NOMO-1 treated with DMSO at 0.1 percent for 48 hours (cell line): ENCODE results near the gene JAKMIP1.

ENCODE experiments used
- DNase-seq: peaks from one replicate; lab custom pipeline; 2025; ENCODE audit not compliant: unreplicated experiment; lab: John Stamatoyannopoulos, UW

Gene JAKMIP1

GRCh38 chr4:6183740-6184139 is 16.6 kb downstream of the JAKMIP1 start:
- no peak for DNase-seq

DNA sequence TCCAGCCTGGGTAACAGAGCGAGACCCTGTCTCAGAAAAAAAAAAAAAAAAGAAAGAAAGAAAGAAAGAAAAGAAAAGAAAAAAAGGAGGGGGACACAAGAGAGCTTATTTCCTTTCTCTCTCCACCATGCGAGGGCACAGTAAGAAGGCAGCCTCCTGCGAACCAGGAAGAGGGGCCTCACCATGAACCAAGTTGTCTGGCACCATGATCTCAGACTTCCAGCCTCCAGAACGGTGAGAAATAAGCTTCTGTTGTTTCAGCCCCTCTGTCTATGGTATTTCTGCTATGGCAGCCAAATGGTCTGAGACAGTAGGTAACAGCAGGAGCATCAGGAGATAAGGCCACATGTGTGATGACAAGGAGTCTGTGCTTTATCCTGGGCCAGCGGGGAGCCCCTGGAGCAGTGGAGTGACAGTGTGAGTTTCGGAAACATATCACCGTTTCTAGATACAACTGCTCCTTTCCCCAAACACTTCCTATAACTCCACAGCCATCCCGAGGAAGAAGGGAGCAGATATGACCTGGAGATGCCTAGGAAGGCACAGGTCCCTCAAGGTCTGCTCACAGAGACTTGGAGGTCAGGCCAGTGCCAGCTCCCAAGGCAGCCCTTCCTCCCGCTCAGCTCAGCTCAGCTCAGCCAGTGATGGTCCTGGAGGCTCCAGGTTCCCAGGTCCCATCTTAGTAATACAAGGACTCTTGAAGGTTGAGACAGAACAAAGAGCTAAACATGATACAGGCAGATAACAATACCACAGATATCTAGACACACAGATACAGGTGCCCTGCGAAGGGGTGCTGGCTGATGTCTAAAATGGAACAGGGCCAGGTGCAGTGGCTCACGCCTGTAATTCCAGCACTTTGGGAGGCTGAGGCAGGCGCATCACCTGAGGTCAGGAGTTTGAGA is 17.7 kb downstream of the JAKMIP1 start:
- DNase-seq: no peak

GRCh38 chr4:6180841-6181631 is 19.3 kb downstream of the JAKMIP1 start:
- no peak for DNase-seq

DNA sequence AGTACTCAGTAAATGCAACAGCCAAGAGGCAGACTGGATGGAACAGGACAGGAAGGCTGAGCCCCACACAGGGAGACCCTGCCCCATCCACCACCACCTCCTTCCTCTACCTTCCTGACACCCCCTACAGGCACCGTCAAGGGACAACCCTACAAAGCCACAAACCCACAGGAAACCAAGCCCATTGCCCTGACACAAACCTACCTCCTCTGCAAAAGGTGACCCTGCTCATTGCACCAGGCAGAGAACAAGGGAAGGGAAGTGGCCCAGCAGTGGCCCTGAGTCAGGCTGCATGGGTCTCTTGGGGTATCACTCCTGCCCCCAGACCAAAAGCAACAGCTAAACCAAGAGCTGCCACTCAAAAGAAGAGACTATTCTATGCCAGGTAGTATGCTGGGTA is 21.0 kb downstream of the JAKMIP1 start:
- no peak for DNase-seq

DNA sequence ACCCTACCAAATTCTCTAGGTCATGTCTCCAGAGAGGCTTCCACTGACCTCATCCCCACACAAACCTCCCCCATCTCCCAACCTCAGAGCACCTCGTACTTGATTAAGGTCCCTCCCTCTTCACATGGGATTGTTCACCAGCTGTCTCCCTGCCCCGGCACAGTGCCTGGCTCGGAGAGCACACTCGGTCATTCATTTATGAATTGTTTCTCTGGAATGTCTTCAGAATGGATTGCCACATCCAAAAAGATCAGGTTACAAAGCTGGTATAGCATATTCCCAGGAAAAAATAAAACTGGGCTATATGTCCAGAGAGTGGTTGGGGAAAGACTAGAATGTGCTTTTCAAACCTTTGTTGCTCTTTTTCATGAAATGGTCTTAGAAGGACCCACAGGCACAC is 21.6 kb downstream of the JAKMIP1 start:
- no peak for DNase-seq

- DNase-seq: no peak
Measured at GRCh38 chr4:6177587-6178197, 22.7 kb downstream of the JAKMIP1 start.

- DNase-seq: no peak
Measured at GRCh38 chr4:6175426-6175825, 24.9 kb downstream of the JAKMIP1 start.

GRCh38 chr4:6172927-6173200 is 27.5 kb downstream of the JAKMIP1 start:
- DNase-seq: no peak

- no peak for DNase-seq
Measured at GRCh38 chr4:6172093-6172926, 28.0 kb downstream of the JAKMIP1 start.

DNA sequence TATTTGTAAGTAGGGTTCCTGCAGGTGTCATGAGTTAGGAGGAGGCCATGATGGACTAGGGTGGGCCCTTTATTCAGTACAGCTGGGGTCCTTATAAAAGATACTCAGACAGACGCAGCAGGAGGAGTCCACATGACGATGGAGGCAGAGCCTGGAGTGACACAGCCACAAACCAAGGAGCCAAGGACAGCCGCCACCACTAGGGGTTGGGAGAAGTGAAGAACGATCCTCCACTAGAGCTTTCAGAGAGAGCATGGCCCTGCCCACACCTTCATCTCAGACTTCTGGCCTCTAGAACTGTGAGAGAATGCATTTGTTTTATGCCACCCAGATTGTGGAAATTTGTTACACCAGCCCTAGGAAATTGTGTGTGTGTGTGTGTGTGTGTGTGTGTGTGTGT is 31.1 kb downstream of the JAKMIP1 start:
- DNase-seq: no peak

GRCh38 chr4:6165766-6166165 is 34.6 kb downstream of the JAKMIP1 start:
- no peak for DNase-seq

- DNase-seq: no peak
Measured at GRCh38 chr4:6162885-6163284, 37.5 kb downstream of the JAKMIP1 start.

GRCh38 chr4:6161921-6162464 is 38.4 kb downstream of the JAKMIP1 start:
- DNase-seq: no peak

DNA sequence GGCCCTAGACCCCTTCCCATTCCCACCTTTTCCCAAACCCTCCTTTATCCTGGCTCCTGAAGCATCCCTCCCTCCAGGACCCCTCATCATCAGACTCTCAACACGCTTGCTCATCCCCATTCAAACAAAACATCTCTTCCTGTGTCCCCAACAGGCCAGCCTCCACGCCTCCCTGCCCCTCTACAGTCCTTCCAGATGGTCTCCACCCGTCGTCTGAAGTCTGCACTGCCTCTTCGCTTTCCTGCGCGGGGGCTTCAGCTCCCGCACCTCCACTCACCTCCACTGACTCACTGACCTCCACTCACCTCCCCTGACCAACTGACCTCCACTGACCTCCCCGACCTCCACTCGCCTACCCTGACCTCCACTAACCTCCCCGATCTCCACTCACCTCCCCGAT is 39.8 kb downstream of the JAKMIP1 start:
- no peak for DNase-seq

- DNase-seq: no peak
Measured at GRCh38 chr4:6157926-6158325, 42.4 kb downstream of the JAKMIP1 start.

DNA sequence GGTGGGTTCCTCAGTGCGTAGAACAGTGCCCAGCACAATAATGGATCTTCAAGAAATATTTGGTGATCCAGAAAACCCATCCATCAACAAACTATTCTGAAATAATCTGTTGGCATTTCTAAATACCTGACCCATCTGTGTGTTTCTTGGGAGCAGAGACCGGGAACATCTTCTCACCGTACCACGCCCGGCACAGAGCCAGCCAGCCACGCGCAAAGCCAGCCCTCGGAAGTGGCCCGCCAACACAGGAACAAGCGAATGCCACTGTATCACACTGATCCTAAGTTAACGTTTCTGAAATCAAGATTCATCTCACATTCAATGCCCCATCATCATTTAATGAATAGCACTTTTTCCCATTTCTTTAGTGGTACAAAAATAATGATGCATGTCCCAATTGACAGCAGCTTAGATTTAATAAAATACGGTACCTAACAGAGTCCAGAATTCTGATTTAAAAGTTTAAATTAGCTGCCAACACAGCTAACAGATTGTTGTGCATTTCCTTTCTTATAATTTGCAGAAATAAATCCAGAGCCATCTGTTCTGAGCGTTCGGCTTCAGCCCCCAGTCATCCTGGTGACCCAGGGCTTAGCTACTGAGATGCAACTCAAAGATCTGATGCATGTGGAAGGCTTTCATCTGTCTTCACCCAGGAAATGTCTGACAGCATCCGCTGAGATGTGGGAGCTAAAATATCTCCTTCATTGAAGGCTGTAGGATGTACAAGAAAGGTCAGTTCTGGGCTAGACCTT is 44.2 kb downstream of the JAKMIP1 start:
- no peak for DNase-seq

DNA sequence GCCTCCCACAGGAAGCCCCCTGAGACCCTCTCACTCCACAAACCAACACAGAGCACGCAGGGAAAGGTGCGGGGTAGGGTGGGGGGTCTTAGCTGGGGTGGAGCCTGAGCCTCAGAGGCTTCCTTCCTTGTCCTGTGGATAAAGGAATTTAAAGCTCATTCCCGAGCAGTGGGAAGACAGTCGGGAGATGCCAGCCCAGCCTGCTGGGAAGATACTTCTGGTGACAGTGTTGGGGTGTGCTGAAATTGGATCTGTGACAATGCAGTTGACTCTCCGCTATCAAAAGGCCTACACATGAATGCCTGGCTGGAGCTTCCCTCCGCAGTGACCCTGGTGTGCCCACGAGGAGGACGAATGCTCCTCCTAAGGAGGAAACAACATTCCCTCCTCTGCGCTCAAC is 45.5 kb downstream of the JAKMIP1 start:
- DNase-seq: no peak

GRCh38 chr4:6153874-6154273 is 46.5 kb downstream of the JAKMIP1 start:
- no peak for DNase-seq

- no peak for DNase-seq
Measured at GRCh38 chr4:6152869-6153705, 47.3 kb downstream of the JAKMIP1 start.
